DMS114 treated with DMSO at 0.1 percent for 48 hours (cell line): Measurements from ENCODE around the gene LAMC3.

Experiments used
- DNase-seq: peaks from one replicate; lab custom pipeline; 2025; ENCODE audit not compliant: unreplicated experiment; lab: John Stamatoyannopoulos, UW

Gene LAMC3

DNA sequence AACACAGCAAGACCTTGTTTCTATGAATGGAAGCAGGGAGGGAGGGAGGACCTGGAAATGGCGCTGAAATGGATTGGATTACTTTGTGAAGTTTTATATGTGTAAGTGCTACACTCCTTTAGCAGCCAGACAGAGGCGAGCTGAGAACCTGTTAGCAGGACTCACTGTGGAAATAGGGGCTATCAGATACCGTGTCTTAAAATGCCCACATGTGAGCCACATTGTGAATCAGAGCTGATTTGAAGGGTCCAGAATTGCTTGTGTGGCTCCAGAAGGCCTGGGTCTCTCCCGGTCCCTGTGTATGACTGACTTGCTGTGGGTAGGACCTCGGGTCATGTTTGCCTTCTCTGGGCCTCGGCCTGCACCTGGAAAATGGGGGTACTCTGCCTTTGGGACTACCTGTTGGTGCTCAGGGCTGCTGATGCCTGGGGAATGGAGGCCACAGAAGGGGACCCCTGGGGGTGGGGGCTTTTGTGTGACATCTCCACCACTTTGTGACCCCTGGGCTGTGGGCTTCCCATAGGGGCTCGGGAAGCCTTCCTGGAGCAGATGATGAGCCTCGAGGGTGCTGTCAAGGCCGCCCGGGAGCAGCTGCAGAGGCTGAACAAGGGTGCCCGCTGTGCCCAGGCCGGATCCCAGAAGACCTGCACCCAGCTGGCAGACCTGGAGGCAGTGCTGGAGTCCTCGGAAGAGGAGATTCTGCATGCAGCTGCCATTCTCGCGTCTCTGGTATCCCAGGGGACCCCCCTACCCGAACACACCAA lies 63.3 kb downstream of the LAMC3 start:
- DNase-seq = no peak

DNA sequence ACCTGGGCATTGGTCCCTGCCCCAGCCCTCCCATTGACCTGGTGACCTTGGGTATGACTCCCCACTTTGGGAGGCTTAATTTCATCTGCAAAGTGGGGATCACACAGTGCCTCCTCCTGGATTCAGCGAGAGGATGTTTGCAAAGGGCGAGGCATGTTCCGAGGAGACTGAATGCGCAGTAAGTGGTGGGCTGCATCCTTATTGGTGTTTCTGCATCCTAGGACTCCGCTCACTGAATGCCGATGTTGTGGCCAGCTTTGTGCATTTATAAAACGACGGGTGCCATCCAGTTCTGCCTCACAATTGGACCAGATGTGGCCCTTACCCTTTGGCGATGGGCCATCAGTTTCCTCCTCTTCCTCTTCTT lies 63.9 kb downstream of the LAMC3 start:
- no peak for DNase-seq

DNA sequence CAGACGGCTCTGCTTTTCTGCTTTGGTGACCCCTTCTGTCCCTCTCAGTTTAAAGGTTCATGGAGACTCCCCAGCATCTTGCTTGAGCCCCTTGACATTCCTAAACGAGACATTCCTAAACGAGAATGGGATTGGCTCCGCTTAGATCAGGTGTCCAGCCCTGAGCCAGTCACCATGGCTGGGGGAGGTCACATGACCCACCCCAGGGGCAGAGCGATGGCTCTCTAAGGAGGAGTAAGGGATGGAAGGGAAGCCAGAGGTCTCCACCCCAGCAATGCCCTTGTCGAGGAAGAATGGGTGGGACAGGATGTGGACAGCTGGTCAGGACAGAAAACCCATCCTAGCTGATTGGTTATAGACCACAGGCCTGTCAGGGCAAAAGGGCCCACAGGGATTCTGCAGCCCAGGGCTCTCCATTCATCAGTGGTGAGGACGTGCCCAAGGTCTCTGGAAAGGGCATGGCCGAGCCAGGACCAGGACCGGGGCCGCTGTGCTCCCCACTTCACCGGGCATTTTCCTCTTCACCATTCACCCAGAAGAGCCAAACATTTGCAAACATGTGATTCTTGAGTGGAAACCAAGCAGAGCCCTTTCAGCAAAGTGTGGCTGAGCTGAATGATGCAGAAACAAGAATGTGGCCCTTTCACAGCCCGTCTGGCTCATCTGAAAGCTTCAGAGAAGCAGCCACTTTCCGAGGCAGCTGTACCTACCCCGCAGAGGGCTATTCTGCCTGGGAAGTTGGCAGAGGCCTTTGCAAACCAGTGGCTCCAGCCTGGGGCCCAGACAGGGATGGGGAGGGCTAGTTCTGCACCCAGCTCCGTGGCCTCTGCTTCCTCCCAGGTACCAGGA lies 67.6 kb downstream of the LAMC3 start:
- DNase-seq = no peak

DNA sequence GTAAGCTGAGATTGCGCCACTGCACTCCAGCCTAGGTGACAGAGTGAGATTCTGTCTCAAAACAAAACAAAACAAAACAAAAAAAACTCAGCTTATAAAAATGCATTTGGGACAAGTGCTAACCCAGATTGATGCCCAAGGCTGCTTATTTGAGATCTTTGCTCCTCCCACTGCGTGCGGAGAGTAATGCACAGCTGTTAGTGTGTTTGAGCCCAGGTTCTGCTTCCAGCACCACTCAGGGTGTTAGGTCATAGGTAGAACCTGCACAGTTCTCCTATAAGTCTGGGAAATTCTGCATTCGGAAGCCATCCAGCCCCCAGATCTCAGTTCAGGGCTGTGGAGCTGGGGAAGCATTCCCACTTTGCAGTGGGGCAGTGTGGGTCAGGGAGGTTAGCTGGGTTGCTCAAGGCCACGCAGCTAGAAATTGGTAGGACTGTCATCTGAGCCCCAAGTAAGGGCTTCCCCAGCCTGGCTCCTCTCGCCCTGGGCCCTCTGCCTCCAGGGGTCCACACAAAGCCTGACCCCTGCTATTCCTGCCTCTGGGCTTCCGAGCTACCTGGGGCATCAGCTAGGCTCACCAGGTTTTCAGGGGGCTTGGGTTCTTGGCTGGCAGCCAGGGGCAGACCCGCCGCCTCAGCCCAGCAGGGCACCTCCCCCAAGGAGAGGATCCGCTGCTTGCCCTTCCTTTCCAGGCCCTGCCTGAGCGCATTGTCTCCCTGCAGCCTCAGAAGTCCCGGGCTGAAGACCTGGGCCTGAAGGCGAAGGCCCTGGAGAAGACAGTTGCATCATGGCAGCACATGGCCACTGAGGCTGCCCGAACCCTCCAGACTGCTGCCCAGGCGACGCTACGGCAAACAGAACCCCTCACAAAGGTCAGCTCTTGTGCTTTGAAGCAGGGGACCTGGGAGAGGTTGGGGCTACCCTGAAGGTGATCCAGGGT lies 69.7 kb downstream of the LAMC3 start:
- no peak for DNase-seq

DNA sequence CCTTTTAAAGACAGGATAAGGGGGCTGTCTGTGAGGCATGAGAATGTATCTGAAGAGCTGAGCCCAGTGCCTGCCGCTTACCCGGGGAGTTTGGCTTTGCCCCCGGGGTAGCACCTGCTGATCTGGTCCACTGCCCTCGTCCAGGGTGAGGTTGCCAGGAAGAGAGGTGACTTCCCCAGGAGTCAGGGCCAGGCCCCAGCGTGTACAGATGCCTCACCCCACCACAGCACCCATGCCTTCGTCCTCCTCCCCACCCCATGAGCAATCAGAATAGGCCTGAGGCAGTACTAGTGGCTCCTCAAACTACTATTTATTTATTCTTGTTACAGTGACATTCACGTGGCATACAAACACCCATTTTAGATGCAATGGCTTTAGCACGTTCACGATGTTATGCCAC lies 71.6 kb downstream of the LAMC3 start:
- DNase-seq = no peak

DNA sequence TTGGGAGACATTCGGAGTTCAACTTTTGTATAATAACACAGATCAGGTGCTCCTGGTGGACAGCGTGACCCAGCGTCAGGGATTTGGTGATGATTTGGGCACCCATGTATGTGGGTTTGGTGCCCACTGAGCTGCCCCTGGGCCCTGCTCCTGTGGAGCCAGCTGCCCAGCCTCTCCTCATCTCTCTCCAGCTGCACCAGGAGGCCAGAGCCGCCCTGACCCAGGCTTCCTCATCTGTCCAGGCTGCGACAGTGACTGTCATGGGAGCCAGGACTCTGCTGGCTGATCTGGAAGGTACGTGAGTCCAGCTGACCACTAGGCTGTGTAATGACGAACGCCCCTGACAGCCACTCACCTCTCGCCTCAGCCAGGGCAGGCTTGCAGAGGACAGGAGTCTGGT lies 72.9 kb downstream of the LAMC3 start:
- DNase-seq = no peak

DNA sequence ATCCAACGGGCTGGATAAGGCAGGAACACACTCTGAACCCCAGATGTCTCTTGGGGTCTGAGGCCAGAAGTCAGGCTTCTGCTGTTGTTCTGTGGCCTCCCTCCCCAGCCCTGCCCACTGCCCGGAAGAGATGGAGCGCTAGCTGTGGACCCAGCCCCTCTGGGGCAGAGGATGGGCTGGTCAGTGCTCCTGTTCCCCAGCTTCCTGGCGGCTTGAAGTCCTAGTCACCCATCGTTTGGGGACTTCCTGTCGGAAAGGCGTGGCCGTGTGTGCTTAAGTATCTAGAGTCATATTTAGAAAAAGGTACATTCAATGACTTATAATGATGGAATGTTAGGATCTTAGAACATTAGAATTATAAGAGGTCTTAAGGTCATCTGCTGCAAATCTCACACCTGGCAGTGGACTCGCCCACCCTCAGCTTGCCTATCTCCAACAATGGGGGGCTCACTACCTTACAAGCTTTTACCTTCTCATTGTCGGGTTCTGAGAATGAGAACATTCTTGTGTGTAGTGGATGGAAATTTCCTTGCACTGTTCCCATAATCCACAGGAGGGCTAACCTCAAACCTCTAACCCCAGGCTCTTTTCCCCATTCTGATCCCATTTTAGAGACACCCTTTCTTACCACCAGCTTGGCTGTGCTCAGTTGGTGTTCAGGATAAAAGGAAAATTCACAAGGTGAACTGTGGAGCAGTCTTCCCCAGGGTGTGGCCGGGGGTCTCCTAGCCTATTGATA lies 74.0 kb downstream of the LAMC3 start:
- no peak for DNase-seq

DNA sequence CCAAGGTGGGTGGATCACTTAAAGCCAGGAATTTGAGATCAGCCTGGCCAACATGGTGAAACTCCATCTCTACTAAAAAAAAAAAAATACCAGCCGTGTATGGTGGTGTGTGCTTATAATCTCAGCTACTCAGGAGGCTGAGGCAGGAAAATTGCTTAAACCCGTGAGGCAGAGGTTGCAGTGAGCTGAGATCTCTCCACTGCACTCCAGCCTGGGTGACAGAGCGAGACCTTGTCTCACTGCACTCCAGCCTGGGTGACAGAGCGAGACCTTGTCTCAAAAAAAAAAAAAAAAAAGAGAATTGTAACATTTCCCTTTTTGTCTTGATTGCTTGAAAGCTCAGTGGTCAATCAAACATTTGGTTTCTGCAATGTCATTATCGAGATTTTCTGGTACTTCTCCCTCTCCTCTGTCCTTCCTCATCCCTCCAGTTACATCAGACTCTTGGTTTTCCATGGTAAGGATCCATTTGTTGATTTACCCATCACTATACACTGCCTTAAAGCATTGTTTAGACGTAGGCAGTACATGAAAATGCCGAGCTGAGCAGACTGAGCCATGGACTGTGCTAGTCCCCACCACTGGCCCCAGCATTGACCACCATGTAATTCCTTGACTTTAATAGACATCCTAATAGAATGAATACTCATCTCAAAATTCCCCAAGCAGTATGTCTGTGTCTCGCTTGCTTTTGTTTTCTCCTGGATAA lies 75.8 kb downstream of the LAMC3 start:
- DNase-seq = no peak

DNA sequence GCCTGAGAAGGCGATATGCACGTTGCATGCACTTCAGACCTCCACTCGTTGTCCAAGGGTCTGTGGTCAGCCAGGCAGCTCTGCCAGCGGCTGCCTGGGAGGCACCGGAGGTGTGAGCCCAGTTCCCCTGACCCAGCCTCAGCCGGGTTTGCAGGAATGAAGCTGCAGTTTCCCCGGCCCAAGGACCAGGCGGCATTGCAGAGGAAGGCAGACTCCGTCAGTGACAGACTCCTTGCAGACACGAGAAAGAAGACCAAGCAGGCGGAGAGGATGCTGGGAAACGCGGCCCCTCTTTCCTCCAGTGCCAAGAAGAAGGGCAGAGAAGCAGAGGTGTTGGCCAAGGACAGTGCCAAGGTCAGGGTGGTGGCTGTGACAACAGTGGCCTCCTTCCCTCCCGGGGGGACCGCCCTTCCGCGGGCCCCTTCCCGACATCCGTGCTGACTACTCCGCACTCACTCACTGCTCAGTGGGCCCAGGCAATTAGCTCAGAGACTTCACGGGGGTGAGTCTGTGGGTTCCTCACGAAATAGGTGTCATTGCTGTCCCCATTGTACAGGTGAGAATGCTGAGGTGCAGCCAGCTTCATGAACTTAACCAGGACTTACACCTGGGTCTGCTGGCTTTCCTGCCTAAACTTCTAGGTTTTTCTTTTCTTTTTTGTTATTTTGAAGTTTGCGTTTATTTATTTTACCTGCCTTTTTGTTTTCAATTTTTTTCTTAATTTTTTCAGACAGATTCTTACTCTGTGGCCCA lies 76.6 kb downstream of the LAMC3 start:
- no peak for DNase-seq

DNA sequence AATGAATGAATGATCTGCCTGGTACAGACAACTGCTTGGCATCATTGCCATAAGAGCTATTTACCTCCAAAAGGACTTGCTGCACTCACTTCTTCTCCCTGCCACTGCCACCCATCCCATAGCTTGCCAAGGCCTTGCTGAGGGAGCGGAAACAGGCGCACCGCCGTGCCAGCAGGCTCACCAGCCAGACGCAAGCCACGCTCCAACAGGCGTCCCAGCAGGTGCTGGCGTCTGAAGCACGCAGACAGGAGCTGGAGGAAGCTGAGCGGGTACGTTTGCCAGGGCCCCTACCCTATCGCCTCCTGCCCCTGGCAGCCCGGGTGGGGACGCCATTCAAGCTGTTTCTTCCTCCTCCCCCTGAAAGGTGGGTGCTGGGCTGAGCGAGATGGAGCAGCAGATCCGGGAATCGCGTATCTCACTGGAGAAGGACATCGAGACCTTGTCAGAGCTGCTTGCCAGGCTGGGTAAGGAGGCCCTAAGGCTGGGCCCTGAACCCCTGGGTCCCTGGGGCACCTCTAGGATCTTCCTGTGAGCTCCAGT lies 78.5 kb downstream of the LAMC3 start:
- no peak for DNase-seq

DNA sequence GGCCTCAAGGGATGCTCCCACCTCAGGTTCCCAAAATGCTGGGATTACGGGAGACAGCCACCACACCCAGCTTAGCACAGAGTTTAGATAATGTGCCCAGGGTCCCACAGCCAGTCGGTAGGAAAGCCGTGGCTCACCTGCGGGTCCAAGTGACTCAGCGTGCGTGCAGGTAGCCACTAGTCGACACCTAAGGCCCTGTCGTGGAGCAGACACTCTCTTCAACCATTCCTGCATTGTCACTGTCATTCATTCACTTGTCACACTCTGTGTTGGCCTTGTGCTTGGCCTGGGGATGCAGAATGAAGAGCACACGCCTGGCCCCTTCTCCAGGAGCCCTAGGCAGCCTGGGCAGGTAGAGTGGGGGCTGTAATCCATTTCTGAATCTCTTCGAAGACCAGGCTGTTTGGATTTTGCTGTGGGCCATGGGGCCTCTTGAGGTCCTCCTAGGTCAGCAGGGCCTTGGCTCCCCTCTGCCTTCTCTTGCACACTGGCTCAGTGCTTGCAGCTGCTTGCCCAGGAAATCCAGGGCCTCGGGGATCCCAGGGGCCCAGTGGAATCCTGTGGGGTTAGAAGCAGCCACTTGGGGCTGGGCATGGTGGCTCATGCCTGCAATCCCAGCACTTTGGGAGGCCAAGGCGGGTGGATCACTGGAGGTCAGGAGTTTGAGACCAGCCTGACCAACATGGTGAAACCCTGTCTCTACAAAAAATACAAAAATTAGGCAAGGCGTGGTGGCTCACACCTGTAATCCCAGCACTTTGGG lies 81.2 kb downstream of the LAMC3 start:
- no peak for DNase-seq

DNA sequence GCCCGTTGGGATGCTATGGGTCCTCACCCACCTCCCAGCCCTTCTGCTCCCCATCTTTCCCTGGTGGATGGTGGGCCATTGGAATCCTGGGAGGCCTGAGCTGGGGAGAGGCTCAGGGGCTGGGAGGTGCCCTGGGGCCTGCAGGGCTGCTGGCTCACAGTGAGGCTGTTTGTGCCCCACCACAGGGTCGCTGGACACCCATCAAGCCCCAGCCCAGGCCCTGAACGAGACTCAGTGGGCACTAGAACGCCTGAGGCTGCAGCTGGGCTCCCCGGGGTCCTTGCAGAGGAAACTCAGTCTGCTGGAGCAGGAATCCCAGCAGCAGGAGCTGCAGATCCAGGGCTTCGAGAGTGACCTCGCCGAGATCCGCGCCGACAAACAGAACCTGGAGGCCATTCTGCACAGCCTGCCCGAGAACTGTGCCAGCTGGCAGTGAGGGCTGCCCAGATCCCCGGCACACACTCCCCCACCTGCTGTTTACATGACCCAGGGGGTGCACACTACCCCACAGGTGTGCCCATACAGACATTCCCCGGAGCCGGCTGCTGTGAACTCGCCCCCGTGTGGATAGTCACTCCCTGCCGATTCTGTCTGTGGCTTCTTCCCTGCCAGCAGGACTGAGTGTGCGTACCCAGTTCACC lies 82.5 kb downstream of the LAMC3 start:
- DNase-seq = no peak

DNA sequence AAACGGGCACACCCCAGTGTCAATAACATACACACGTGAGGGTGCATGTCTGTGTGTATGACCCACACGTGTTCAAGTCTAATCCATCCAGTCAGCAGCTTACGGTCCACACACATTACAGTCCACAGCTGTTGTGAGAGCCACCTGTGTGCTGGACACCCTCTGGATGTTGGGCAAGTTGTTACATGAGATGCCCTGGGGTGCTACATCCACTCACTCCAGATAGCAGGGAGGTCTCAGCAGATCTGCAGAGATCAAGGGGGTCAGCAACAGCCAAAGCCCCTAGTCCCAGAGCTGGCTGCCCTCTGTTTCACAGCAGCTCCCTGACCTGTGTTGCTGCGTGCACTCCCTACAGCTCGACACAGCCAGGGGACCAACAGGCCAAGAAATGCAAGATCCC lies 83.1 kb downstream of the LAMC3 start:
- no peak for DNase-seq

DNA sequence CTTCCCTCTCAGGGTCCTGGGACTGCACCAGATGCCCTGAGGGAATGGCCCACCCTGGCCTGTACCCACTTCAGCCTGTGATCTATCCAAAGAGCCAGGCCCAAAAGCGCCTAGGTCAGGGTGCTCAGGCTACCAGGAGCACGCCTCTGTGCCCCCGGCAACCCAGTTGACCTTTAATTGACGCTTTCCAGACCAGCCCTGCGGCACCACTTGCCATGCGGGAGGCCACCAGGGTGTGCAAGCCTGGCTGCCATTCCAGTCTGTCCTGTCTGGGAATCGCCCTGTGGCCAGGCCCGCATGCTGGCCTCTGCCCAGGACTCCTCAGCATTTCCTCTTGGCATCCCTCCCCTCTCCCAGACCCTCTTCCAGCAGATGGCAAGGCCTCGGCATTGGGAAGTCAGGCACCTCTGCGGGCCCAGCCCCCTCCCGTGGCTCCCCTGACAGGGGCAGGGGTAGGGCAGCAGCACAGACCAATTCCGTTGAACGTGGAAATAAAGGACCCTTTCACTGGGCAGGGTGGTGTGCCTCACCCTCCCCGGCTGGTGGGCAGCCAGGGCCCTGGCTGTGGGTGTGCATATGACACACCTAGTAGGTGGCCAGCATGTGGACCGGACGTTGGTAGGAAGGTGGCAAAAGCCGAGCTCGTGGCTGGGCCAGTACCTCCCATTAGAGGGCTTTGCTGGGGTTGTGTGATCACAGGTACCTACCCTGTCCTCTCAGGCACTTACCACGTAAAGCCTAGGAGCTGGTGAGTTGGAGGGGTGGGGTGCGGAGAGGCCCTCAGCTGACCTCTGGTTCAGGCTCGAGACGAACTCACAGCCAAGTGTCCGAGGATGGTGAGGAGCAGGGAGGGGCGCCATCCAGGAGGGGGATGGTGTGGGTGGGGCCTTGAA lies 83.8 kb downstream of the LAMC3 start:
- DNase-seq = no peak

DNA sequence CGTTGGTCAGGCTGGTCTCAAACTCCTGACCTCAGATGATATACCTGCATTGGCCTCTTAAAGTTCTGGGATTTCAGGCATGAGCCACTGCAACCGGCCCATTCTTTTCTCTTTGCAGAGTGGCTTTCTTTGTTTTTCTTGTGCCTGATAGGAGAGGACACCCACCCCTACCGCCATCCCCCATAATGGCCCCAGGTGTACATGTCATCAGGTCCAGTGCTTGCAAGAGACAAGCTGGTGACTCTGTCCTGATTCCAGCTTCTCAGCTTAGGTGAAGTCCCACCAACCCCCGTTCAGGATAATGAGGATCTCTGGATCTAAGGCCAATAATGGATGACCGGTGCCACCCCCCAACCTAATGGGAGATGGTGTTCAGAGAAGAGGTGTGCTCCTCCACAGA lies 85.0 kb downstream of the LAMC3 start:
- no peak for DNase-seq

DNA sequence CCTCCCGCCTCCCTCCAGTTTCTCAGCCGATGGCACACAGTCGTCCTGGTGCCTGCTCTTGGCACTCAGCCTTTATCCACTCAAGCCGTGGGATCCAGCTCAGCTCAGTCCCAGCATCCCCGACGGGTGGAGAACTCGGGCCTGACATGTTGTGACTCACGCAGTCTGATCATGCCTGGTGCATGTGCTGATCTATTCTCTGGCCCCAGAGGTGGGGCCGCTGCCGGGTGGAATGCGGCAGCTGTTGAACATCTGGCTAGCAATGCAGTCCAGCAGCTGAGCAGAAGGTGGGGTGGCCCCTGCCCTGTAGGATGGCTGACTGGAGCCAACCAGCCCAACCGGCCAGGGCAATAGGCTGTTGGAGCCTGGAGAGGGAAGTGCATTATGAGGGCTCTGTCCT lies 85.6 kb downstream of the LAMC3 start:
- no peak for DNase-seq

DNA sequence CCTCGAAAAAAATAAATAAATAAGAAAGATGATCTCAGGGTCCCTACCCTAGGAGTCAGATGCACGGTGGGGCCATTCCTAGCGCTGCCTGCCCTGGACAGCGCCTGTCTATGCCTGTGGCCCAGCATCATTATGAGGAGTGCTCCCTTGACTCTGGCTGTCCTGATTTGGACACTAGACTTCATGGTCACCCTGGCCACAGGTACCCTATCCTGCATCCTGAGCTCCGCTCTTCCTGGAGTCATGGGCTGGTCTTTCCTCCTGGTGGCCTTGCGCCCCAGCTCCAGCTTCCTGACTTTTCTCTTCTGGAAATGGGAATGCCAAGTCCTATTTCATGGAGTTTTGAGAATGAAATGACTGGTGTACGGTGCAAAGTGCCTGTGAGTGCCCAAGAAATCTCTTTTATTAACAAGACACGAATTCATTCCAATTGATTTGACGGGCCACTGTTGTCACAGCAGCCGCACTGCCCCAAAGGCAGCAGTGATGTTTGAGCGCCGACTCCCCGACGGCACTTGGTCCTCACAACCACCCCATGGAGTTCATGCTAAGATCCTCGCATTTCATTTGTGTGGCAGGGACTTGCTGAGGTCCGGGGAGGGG lies 86.8 kb downstream of the LAMC3 start:
- DNase-seq = no peak
